ENCODE data around the gene TOX3.

TOX3 gene

DNA sequence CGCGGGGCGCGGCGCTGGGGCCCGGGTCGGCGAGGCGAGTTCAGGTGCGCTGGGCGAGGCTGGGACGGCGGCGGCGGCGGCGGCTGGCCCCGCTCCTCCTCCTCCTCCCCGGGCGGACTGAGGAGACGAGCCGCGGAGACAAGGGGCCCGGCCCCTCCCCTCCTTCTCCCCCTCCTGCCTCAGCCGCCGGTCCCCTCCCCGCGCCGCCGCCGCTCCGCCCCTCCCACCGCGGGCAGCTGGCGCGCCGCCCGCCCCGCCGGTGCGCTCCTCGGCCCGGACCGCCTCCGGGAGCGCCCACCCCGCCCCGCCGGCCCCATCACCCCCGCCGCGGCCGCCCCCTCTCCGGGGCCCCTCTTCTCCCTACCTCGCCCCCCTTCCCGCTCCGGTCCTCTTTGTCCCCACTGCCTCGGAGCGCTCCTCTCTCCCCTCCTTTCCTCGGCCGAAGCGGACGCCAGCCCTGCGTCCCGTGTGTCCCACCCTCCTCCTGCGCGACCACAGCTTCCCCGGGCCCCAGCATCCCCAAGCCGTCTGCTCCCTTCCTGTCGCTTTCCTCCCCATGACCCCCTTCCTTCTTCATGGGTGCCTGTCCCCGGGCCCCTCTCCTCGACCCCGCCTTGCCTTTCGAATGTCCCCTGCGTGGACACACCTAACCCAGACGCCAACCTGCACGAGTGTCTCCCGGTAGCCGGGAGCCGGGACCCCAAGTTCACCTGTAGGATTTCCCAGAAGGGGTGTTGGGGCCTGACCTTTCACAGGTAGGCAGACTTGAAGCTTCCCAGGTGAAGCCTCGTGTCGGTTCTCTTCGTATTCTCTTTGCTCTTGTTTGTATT is at the start of gene TOX3:
TOX3 (minus strand) TSS at position 140 of the 830 bp plus-strand sequence. CDS start 420 bp downstream, outside the sequence.
- DNase-seq, result no peak

GRCh38 chr16:52592778-52593177 is 45.8 kb upstream of the TOX3 start:
- no peak for DNase-seq

GRCh38 chr16:52591934-52592592 is 45.1 kb upstream of the TOX3 start:
- no peak for DNase-seq

- DNase-seq, result no peak
Observed at GRCh38 chr16:52591471-52591870, 44.5 kb upstream of the TOX3 start.

- DNase-seq, result no peak
Observed at GRCh38 chr16:52586159-52586558, 39.2 kb upstream of the TOX3 start.

GRCh38 chr16:52584354-52585320 is 37.7 kb upstream of the TOX3 start:
- no peak for DNase-seq

DNA sequence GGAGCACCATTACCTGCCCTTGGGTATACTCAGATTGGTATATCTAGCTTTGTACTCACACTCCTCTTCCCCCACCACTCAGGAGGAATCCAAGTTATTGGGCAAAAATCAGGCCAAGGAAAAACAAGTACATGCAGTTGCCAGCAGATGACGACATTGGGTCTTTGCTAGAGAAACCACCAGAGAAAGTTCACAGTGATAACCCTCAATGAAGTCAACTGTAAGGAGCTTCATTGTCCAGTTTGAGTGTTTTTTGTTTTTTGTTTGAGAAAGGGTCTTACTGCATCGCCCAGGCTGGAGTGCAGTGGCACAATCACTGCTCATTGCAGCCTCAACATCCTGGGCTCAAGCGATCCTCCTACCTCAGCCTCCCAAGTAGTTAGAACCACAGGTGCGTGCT is 34.6 kb upstream of the TOX3 start:
- DNase-seq, result no peak

GRCh38 chr16:52580488-52580887 is 33.5 kb upstream of the TOX3 start:
- no peak for DNase-seq

DNA sequence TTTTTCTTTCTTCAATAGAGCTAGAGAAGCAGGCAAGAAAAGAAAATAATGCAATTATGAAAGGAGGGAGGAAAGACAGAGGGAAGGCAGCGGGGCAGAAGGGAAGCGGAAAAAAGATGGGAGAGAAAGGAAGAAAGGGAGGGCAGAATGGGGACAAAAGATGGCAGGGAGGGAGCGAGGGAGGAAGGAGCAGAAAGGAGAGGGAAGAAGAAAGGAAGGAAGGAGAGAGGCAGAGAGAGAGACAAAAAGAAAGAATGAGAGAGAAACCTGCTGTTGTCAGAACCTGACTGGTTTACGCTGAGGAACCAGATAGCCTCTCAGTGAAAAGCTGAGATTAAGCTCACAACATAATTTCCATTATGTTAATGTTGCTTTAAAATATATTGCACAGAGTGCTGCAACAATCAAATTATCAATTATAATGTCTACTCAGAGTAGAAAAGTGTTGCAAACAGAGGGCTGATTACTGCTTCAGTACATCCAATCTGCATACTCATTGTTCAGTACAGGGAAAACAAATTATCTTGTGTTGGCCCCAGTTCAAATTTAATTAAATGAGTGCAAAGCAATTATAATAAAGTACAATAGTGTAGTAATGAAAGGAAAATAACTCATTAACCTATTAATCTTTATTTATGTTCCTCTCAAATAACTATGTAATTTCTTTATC is 32.0 kb upstream of the TOX3 start:
- no peak for DNase-seq

GRCh38 chr16:52578007-52578828 is 31.3 kb upstream of the TOX3 start:
- DNase-seq, result no peak

- DNase-seq, result no peak
Observed at GRCh38 chr16:52577130-52577706, 30.3 kb upstream of the TOX3 start.

DNA sequence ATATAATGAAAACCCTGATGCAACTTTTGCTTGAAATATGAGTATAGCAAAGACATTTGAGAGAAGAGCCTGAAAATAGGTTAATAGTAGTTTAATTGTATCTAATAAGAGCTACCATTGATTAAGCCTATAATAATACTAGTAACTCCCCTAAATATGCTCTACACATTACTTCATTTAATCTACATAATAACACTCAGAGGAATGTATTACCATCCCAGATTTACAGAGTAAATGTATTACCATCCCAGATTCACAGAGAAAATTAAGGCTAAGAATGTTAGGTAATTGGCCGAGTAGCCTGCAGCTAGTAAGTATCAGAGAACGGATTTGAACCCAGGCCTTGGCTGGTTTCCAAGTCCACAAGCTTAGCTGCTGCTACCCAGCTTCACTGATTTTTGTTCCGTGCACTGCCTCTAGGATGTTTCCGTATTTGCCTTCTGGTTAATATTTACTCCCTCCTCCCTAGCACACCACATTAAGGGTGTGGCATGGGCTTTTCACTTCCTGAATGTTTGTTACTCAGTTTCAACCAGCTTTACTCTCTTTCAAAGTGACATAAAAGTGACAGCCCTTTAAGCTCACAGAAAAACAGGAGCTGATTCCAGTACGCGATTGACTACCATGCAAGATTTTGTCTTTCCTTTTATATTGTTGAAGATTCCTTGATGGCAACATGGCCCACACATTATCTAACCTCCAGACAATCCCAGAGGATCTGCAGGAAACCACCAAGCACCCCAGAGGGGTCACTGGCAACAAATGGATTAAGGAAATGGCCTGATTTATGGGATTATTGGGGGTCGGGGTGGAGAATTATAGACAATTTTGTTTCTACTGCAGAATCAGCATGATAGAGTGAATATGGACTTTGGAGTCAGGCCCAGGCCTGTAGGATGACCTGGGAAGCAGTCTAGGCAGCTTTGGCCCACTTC is 26.7 kb upstream of the TOX3 start:
- no peak for DNase-seq

DNA sequence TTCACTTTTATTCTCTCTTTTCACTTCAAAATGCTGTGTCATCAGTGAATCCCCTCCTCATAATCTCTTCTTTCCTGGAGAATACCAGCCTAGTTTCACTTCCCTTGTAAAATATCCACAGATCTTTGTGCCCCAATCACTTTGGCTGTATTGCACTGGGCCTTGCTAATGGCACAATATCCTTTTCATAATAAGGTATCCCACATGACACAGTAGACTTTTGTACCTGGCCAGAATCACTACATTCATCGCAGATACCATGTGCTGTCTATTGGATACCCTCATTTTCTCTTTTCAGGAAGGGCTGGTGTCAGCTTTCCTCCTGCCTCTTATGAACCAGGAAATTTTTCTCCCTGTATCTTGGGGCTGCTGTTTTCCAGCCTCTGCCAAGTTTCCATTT is 25.7 kb upstream of the TOX3 start:
- no peak for DNase-seq

GRCh38 chr16:52570495-52571091 is 23.6 kb upstream of the TOX3 start:
- no peak for DNase-seq

DNA sequence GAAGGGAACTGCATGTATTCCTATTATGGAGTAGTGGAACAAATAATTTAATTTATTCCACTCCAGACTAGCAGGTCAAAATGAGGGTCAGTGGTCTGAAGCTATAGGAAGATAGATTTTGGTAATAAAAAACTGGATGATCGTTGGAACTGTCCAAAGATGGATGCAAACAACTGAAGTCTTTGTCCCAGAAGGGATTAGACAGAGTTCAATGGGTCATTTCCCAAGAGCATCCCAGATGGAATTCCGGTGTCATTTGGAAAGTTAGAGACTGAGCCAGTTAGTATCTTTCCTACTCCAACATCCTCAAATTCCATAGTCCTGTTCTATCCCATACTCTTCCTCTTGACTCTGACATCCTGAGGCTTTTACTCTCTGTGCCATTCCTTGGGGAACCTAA is 22.8 kb upstream of the TOX3 start:
- DNase-seq, result no peak

DNA sequence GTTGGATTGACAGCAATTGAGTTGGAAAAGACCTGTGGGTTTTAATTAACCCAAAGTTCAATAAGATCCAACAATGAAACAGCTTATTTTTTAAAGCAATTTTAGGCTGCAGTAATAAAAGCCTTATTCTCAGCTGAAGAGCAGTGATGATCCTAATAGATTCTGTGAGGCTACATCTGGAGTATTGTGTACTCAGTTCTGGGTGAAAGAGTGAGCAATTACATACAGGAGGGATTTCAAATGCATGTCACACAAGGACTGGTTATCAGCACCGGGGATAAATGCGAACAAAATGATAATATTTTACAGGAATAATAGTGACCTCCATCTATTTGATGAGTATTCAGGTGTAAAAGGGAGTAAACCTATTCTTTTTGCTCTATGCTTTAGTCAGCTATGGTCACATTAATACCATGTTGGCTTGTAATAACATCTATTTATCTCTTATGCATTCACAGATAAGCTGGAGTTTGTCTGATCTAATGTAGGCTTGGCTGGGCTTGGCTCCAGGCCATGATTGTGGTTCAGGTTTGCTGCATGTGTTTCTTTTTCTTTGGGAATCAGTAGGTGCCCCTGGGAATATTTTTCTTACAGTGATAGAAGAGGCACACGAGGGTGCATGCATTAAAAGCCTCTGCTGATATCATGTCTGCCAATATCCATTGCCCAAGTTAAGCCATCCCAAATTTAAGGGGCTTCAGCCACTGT is 22.2 kb upstream of the TOX3 start:
- DNase-seq, result no peak

GRCh38 chr16:52568495-52568894 is 21.6 kb upstream of the TOX3 start:
- no peak for DNase-seq

DNA sequence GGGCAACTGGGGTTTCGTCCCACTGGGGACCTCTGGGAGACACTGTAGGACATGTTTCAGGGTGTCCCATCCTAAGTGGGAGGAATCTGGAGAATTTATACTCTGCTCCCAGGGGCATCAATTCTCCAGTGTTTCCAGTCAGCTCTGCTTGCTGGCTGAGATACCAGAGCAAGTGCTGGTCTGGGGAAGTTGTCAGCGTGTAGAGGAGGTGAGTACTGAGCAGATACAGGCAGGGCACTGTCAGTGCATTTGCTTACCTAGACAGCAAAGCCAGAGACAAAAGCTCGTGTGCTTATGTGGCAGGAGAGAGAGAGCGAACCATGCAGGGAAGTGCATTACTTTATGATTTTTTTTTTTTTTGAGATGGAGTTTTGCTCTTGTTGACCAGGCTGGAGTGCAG is 20.2 kb upstream of the TOX3 start:
- no peak for DNase-seq

All from GDM1 (cell line).